WTC11 (cell line): ENCODE data around the gene SRM. TPM values are rescaled to one million over a fixed set of nuclear protein-coding genes. Genes with fewer than 3 reads are reported as not detected.
A peak's percentile ranks its signal among the peaks of the same experiment; 100 is the strongest.

Source experiments
- ATAC-seq: fragments of 200-7000 bp; cut with Tn5 transposase; 2 replicates; pipeline ENCODE4 v1.10.0; 2021; ENCODE audit warnings: mild to moderate bottlenecking, moderate library complexity
- CTCF ChIA-PET: fragments of 300-600 bp; sonication (Branson Sonifier 250); formaldehyde crosslinking; loops from one replicate; lab custom pipeline; 2021; ENCODE audit warnings: antibody characterized with exemption; lab: Charles Lee
- POLR2A ChIA-PET: fragments of 350-600 bp; sonication (Branson Sonifier 250); formaldehyde crosslinking; loops from one replicate; lab custom pipeline; 2021; ENCODE audit warnings: antibody characterized with exemption; lab: Charles Lee
- DNase-seq: peaks from one replicate; pipeline ENCODE4 v3.0.0; 2021; ENCODE audit warnings: low spot score
- H3K27ac Mint-ChIP-seq: 2 replicates; pipeline ENCODE4 v1.8.0; 2021; ENCODE audit warnings: mixed read lengths
- H3K27me3 Mint-ChIP-seq: 2 replicates; pipeline ENCODE4 v1.8.0; 2021; ENCODE audit warnings: low read depth, mild to moderate bottlenecking, moderate library complexity, mixed read lengths
- H3K36me3 Mint-ChIP-seq: 2 replicates; pipeline ENCODE4 v1.8.0; 2021; ENCODE audit warnings: mixed read lengths
- H3K4me1 Mint-ChIP-seq: 2 replicates; pipeline ENCODE4 v1.8.0; 2022; ENCODE audit warnings: mixed read lengths
- H3K4me3 Mint-ChIP-seq: 2 replicates; pipeline ENCODE4 v1.8.0; 2021; ENCODE audit warnings: mild to moderate bottlenecking, moderate library complexity, mixed read lengths
- H3K9me3 Mint-ChIP-seq: 2 replicates; pipeline ENCODE4 v1.8.0; 2021; ENCODE audit warnings: mixed read lengths
- ATF3 ChIP-seq: sonication (generic); formaldehyde crosslinking; conservative IDR thresholded peaks from 2 replicates; pipeline ENCODE4 v1.8.1; 2022; ENCODE audit warnings: mild to moderate bottlenecking, missing genetic modification reagents
- HMGXB4 ChIP-seq: sonication (generic); formaldehyde crosslinking; IDR thresholded peaks from 2 replicates; pipeline ENCODE4 v1.8.1; 2023; ENCODE audit warnings: mild to moderate bottlenecking, moderate library complexity, missing genetic modification reagents
- KAT7 ChIP-seq: sonication (generic); formaldehyde crosslinking; IDR thresholded peaks from 2 replicates; pipeline ENCODE4 v1.8.1; 2023; ENCODE audit warnings: missing genetic modification reagents, mild to moderate bottlenecking, borderline replicate concordance
- MAX ChIP-seq: sonication (generic); formaldehyde crosslinking; IDR thresholded peaks from 2 replicates; pipeline ENCODE4 v1.8.0; 2022; ENCODE audit warnings: mild to moderate bottlenecking, missing genetic modification reagents
- MLX ChIP-seq: sonication (generic); formaldehyde crosslinking; IDR thresholded peaks from 2 replicates; pipeline ENCODE4 v1.8.1; 2023; ENCODE audit warnings: mild to moderate bottlenecking, missing genetic modification reagents, moderate library complexity
- NFYB ChIP-seq: sonication (generic); formaldehyde crosslinking; conservative IDR thresholded peaks from 2 replicates; pipeline ENCODE4 v1.8.0; 2022; ENCODE audit warnings: low read depth, missing genetic modification reagents
- NR3C1 ChIP-seq: sonication (generic); formaldehyde crosslinking; conservative IDR thresholded peaks from 2 replicates; pipeline ENCODE4 v1.8.1; 2023; ENCODE audit warnings: low read depth, mild to moderate bottlenecking, missing genetic modification reagents
- OVOL2 ChIP-seq: fragments of 250-450 bp; sonication (Bioruptor Pico); IDR thresholded peaks from 2 replicates; pipeline ENCODE4 v1.9.0; 2021; ENCODE audit warnings: mild to moderate bottlenecking, borderline replicate concordance
- RELA ChIP-seq: sonication (generic); formaldehyde crosslinking; IDR thresholded peaks from 2 replicates; pipeline ENCODE4 v1.8.1; 2022; ENCODE audit warnings: missing genetic modification reagents, mild to moderate bottlenecking, borderline replicate concordance
- SMAD3 ChIP-seq: sonication (generic); formaldehyde crosslinking; IDR thresholded peaks from 2 replicates; pipeline ENCODE4 v1.8.0; 2022; ENCODE audit warnings: missing genetic modification reagents, mild to moderate bottlenecking, borderline replicate concordance
- SOX15 ChIP-seq: fragments of 250-450 bp; sonication (Bioruptor Pico); IDR thresholded peaks from 2 replicates; pipeline ENCODE4 v1.9.0; 2021; ENCODE audit warnings: mild to moderate bottlenecking
- TEAD4 ChIP-seq: sonication (generic); formaldehyde crosslinking; IDR thresholded peaks from 2 replicates; pipeline ENCODE4 v1.8.0; 2022; ENCODE audit warnings: mild to moderate bottlenecking, missing genetic modification reagents
- TP53 ChIP-seq: sonication (generic); formaldehyde crosslinking; IDR thresholded peaks from 2 replicates; pipeline ENCODE4 v1.8.1; 2023; ENCODE audit warnings: mild to moderate bottlenecking, missing genetic modification reagents
- ZMAT4 ChIP-seq: fragments of 250-450 bp; sonication (Bioruptor Pico); IDR thresholded peaks from 2 replicates; pipeline ENCODE4 v1.9.0; 2021; ENCODE audit warnings: mild to moderate bottlenecking
- ZNF232 ChIP-seq: sonication (generic); formaldehyde crosslinking; IDR thresholded peaks from 2 replicates; pipeline ENCODE4 v1.8.0; 2022; ENCODE audit warnings: mild to moderate bottlenecking, missing genetic modification reagents
- ZNF317 ChIP-seq: sonication (generic); formaldehyde crosslinking; IDR thresholded peaks from 2 replicates; pipeline ENCODE4 v1.8.1; 2023; ENCODE audit warnings: low read depth, mild to moderate bottlenecking, moderate library complexity, missing genetic modification reagents, borderline replicate concordance
- ZNF425 ChIP-seq: fragments of 250-450 bp; sonication (Bioruptor Pico); conservative IDR thresholded peaks from 2 replicates; pipeline ENCODE4 v1.9.0; 2021; ENCODE audit warnings: mild to moderate bottlenecking
- ZNF532 ChIP-seq: fragments of 250-450 bp; sonication (Bioruptor Pico); IDR thresholded peaks from 2 replicates; pipeline ENCODE4 v1.9.0; 2021; ENCODE audit warnings: mild to moderate bottlenecking, borderline replicate concordance
- ZSCAN18 ChIP-seq: fragments of 250-450 bp; sonication (Bioruptor Pico); IDR thresholded peaks from 2 replicates; pipeline ENCODE4 v2.1.2; 2022; ENCODE audit warnings: mild to moderate bottlenecking, moderate library complexity
- total RNA-seq: library from RNA; stranded (reverse); gene quantifications from 3 replicates; pipeline ENCODE4 v1.2.3, GENCODE V29; 2021

The SRM gene
- total RNA-seq, 1 experiment from 2014 or later = 200 TPM

- CTCF ChIA-PET = interaction anchor here (1.0 to 3.3 kb wide), 2 partner anchors 25 to 584 kb away, joined by 3 to 67 read pairs; no protein-coding TSS in a partner anchor
These were observed 2.0 kb upstream of the SRM start for GRCh38 chr1:11061652-11062365.

GRCh38 chr1:11059155-11059967, 457 bp downstream of the SRM start:
- H3K27ac Mint-ChIP-seq = peak overlapping the region; percentile 72
- peaks cover 21% of the 10 kb centered on the region for H3K36me3 Mint-ChIP-seq
- ChIA-PET POLR2A (interaction anchor here (0.5 to 1.0 kb wide), 4 partner anchors 40 to 311 kb away, joined by 3 read pairs; partner anchors contain the start of genes EXOSC10 and MTOR), CTCF (interaction anchor here (0.6 to 3.3 kb wide), 5 partner anchors 8 to 44 kb away, joined by 3 to 67 read pairs (median 4); partner anchors contain the start of gene EXOSC10)
- ATAC-seq (peak; percentile 6), DNase-seq (no peak)
- no peaks in the 10 kb centered on the region for H3K9me3 Mint-ChIP-seq
- H3K27me3 Mint-ChIP-seq = no peaks in the 10 kb centered on the region
- peak overlapping the region; percentile 94 for H3K4me3 Mint-ChIP-seq
- peaks cover 16% of the 10 kb centered on the region for H3K4me1 Mint-ChIP-seq
- TF ChIP-seq TEAD4 (CRISPR knock-in tag) (no peak), SOX15 (CRISPR knock-in tag) (no peak), ZNF532 (no peak), OVOL2 (CRISPR knock-in tag) (no peak), MAX (CRISPR knock-in tag) (peak; percentile 40; the same call in 1 of the 2 replicates), ATF3 (no peak), RELA (CRISPR knock-in tag) (peak; percentile 78; the same call in 1 of the 2 replicates), ZMAT4 (CRISPR knock-in tag) (no peak), TP53 (no peak), NFYB (CRISPR knock-in tag) (no peak), SMAD3 (no peak), KAT7 (no peak), NR3C1 (CRISPR knock-in tag) (no peak), HMGXB4 (CRISPR knock-in tag) (peak; percentile 70), MLX (CRISPR knock-in tag) (no peak), ZNF425 (CRISPR knock-in tag) (no peak), ZNF317 (CRISPR knock-in tag) (no peak)

More at GRCh38 chr1:11061652-11062365, 2.0 kb upstream of the SRM start:
- POLR2A ChIA-PET = no interaction called here
- Mint-ChIP-seq H3K27me3 (no peaks in the 10 kb centered on the region), H3K9me3 (no peaks in the 10 kb centered on the region), H3K4me3 (peak overlapping the region; percentile 90), H3K27ac (peak overlapping the region; percentile 63), H3K4me1 (peaks cover 16% of the 10 kb centered on the region), H3K36me3 (peaks cover 39% of the 10 kb centered on the region)
- DNase-seq (no peak), ATAC-seq (no peak)
- TF ChIP-seq ZNF232 (CRISPR knock-in tag) (no peak), ZSCAN18 (CRISPR knock-in tag) (no peak)
